K562 (cell line): ENCODE measurements around the gene RIT2. TPM values are rescaled to one million over a fixed set of nuclear protein-coding genes. Genes with fewer than 3 reads are reported as not detected.

Source experiments
- ATAC-seq: fragments of 200-7000 bp; cut with Tn5 transposase; 3 replicates; pipeline ENCODE4 v1.9.1; 2020; ENCODE audit warnings: moderate library complexity
- BruUV-seq: library from RNA; stranded (reverse); fragments of 400-500 nt; replicated peaks from 2 replicates; lab custom pipeline; 2021; lab: Mats Ljungman, UMichigan
- CTCF ChIA-PET: fragments of 300-600 bp; formaldehyde crosslinking; extraction: SDS; loops from one replicate; lab custom pipeline; 2021; ENCODE audit warnings: low intra/inter-chr PET ratio; lab: Yijun Ruan, JAX
- POLR2A ChIA-PET: fragments of 300-600, 350-650 bp; sonication (Branson Sonifier 250); formaldehyde crosslinking; extraction: SDS; loops from one replicate; lab custom pipeline; 2021; ENCODE audit warnings: antibody characterized with exemption, inconsistent platforms; lab: Yijun Ruan, JAX
- DNase-seq, 4 experiments: peaks; one replicate each; pipeline versions ENCODE4 v3.0.0 to v3.0.0-alpha.2; 2011 to 2018; ENCODE audit warnings: low spot score in 3 of 4, mixed read lengths in 3 of 4; ENCODE audit errors: extremely low read depth in 1 of 4
- FAIRE-seq: peaks from 2 replicates; lab custom pipeline; 2011; peaks lifted over from hg19 to GRCh38; lab: Jason Lieb, UNC
- H2AFZ ChIP-seq: 2 replicates; pipeline ENCODE4 v1.6.0; 2011; ENCODE audit warnings: low read depth, low read length, control low read depth, inconsistent platforms
- H3K27ac ChIP-seq: fragments of 200-600 bp; 3 replicates; pipeline ENCODE4 v1.8.0; 2011; ENCODE audit warnings: low read depth, mild to moderate bottlenecking, control low read depth, inconsistent platforms, low read length, moderate library complexity, mixed read lengths; ENCODE audit errors: extremely low read depth
- H3K27me3 ChIP-seq, 2 experiments: fragments of 300-600 bp in 1 of 2; 2 replicates in 1 of 2; 3 replicates in 1 of 2; pipeline versions ENCODE4 v1.6.0 to v1.8.0; 2011; ENCODE audit warnings: inconsistent platforms in 2 of 2, low read length in 2 of 2, mild to moderate bottlenecking in 1 of 2, mixed read lengths in 1 of 2, moderate library complexity in 1 of 2; ENCODE audit not compliant: control insufficient read depth in 2 of 2, insufficient read depth in 2 of 2
- H3K36me3 ChIP-seq: fragments of 300-600 bp; 3 replicates; pipeline ENCODE4 v1.8.0; 2011; ENCODE audit warnings: mild to moderate bottlenecking, low read length, inconsistent platforms; ENCODE audit not compliant: control insufficient read depth, insufficient read depth
- H3K4me1 ChIP-seq, 2 experiments: fragments of 200-600 bp in 1 of 2; replicated peaks in 1 of 2; 2 replicates in 1 of 2; 3 replicates in 1 of 2; pipeline versions ENCODE4 v1.5.1 to v1.8.0; 2011; ENCODE audit warnings: inconsistent platforms in 2 of 2, low read length in 2 of 2, mild to moderate bottlenecking in 1 of 2, mixed read lengths in 1 of 2, moderate library complexity in 1 of 2; ENCODE audit not compliant: control insufficient read depth in 2 of 2, insufficient read depth in 2 of 2
- H3K4me2 ChIP-seq: 2 replicates; pipeline ENCODE4 v1.6.1; 2011; ENCODE audit warnings: low read length, control low read depth, inconsistent platforms, mixed read lengths; ENCODE audit not compliant: insufficient read depth
- H3K4me3 ChIP-seq: fragments of 200-600 bp; sonication (generic), shearing (Covaris generic); 2 replicates; pipeline ENCODE4 v1.5.1; 2016; ENCODE audit warnings: control low read depth, inconsistent platforms
- H3K79me2 ChIP-seq: fragments of 200-600 bp; 3 replicates; pipeline ENCODE4 v1.8.0; 2011; ENCODE audit warnings: low read length, inconsistent platforms; ENCODE audit not compliant: control insufficient read depth, insufficient read depth
- H3K9ac ChIP-seq, 2 experiments: 2 replicates each; pipeline versions ENCODE4 v1.6.0 to v1.6.1; 2011; ENCODE audit warnings: low read depth in 2 of 2, low read length in 2 of 2, control low read depth in 1 of 2, inconsistent platforms in 1 of 2, mild to moderate bottlenecking in 1 of 2, mixed read lengths in 1 of 2; ENCODE audit not compliant: insufficient read depth in 1 of 2
- H3K9me1 ChIP-seq: one replicate; pipeline ENCODE4 v1.6.0; 2011; ENCODE audit warnings: inconsistent platforms, mild to moderate bottlenecking, low read length, moderate library complexity; ENCODE audit not compliant: control insufficient read depth, insufficient read depth
- H3K9me3 ChIP-seq: replicated peaks from 2 replicates; pipeline ENCODE4 v1.5.1; 2011; ENCODE audit warnings: low read depth, low read length, inconsistent platforms; ENCODE audit not compliant: control insufficient read depth, insufficient read depth
- H4K20me1 ChIP-seq: replicated peaks from 2 replicates; pipeline ENCODE4 v1.6.1; 2011; ENCODE audit warnings: low read length, inconsistent platforms, mixed read lengths; ENCODE audit not compliant: control insufficient read depth, insufficient read depth
- CREB3L1 ChIP-seq: fragments of 450-650 bp; IDR thresholded peaks from 2 replicates; pipeline ENCODE4 v1.6.1; 2014; ENCODE audit warnings: low read depth, mild to moderate bottlenecking, moderate library complexity, borderline replicate concordance
- NFIX ChIP-seq: fragments of 250-450 bp; sonication (Bioruptor Pico); IDR thresholded peaks from 2 replicates; pipeline ENCODE4 v1.4.0; 2020; ENCODE audit warnings: low read depth, mild to moderate bottlenecking, moderate library complexity
- PHB ChIP-seq: fragments of 250-450 bp; sonication (Bioruptor Pico); IDR thresholded peaks from 2 replicates; pipeline ENCODE4 v1.5.0; 2021
- POLR2A ChIP-seq: fragments of 450-650 bp; conservative IDR thresholded peaks from 2 replicates; pipeline ENCODE4 v1.6.1; 2016
- RB1 ChIP-seq: fragments of 450-650 bp; IDR thresholded peaks from 2 replicates; pipeline ENCODE4 v1.6.1; 2017; ENCODE audit warnings: low read depth, mild to moderate bottlenecking
- RBBP5 ChIP-seq: fragments of 200-600 bp; sonication (generic); IDR thresholded peaks from 2 replicates; pipeline ENCODE4 v1.6.1; 2012; ENCODE audit warnings: borderline replicate concordance, mild to moderate bottlenecking, low read length, control low read depth, inconsistent platforms; ENCODE audit not compliant: insufficient read depth, poor library complexity, severe bottlenecking
- YY1 ChIP-seq, 3 experiments: IDR thresholded peaks; 2 replicates each; pipeline ENCODE4 v1.6.1; 2011; ENCODE audit warnings: low read length in 2 of 3, mild to moderate bottlenecking in 2 of 3, moderate library complexity in 2 of 3, borderline replicate concordance in 1 of 3, control low read depth in 1 of 3, low read depth in 1 of 3; ENCODE audit not compliant: insufficient read depth in 3 of 3, insufficient replicate concordance in 2 of 3, control insufficient read depth in 1 of 3, insufficient read length in 1 of 3; ENCODE audit errors: extremely low read depth in 1 of 3
- in situ Hi-C: fragments of 300-500 bp; cut with MboI; formaldehyde crosslinking; loops from 4 replicates; pipeline ENCODE4 v1.15.0; 2018; ENCODE audit warnings: inconsistent platforms, mixed read lengths
- intact Hi-C: fragments of 100-400 bp; cut with micrococcal nuclease; formaldehyde crosslinking; loops from 2 replicates; pipeline ENCODE4 v1.14.2; 2022
- polyA plus RNA-seq, 8 experiments: library from polyadenylated mRNA; depleted of rRNA in 4 of 8; stranded (reverse) in 5 of 8; unstranded in 3 of 8; fragments of >200 nt; fragmentation: Nextera tagmentation in 2 of 8; fragmentation: Illumina TruSeq in 1 of 8; extraction: Ambion mirVana in 2 of 8; extraction: Trizol in 1 of 8; gene quantifications; 2 replicates each; pipeline versions ENCODE4 v1.2.1 to v1.2.3, GENCODE V29; 2011 to 2014; ENCODE audit warnings: inconsistent platforms in 1 of 8, missing spikeins in 1 of 8
- total RNA-seq, 7 experiments: library from RNA; depleted of rRNA in 6 of 7; stranded (reverse); fragments of >200 nt in 6 of 7; fragmentation: Illumina TruSeq in 2 of 7; extraction: Trizol in 2 of 7; gene quantifications; 2 replicates each; pipeline versions ENCODE4 v1.2.1 to v1.2.3, GENCODE V29; 2011 to 2021; ENCODE audit warnings: low replicate concordance in 1 of 7
- TF ChIP-seq, protein P1 (sequence below): IDR thresholded peaks from 2 replicates; pipeline ENCODE4 v1.6.1; 2011; ENCODE audit warnings: borderline replicate concordance, low read depth, mild to moderate bottlenecking, moderate library complexity, low read length; ENCODE audit not compliant: insufficient read depth, poor library complexity, severe bottlenecking
- TF ChIP-seq, protein P2 (sequence below): sonication (generic); formaldehyde crosslinking; IDR thresholded peaks from 2 replicates; pipeline ENCODE4 v1.8.1; 2022; ENCODE audit warnings: missing genetic modification reagents
- TF ChIP-seq, protein P3 (sequence below): sonication (generic); formaldehyde crosslinking; IDR thresholded peaks from 2 replicates; pipeline ENCODE4 v1.8.1; 2023; ENCODE audit warnings: missing genetic modification reagents, mild to moderate bottlenecking, borderline replicate concordance

Gene RIT2
- total and polyA plus RNA-seq, 9 of the 15 experiments (the other 6 are each of a cell fraction or from before 2014, with no cell fraction given), result not detected

DNA sequence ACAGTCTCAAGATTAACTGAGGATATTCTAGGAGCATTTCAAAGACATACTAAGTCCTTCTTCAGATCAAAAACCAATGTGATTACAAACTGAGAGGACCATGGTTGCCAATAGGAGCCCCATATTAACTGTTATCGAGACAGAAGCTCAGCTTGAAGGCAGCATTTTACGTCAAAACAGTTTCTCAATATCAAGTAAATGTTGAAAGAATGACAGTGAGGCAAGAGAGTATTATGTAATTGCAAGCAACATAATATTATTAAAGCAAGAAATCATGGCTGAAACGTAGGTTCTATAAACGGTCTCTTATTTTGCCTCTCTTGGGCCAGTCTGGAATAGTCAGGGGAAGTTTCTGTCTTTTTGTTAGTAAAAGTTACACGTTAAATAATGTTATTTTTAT is 22.9 kb downstream of the RIT2 start (continued):
- TF ChIP-seq YY1 (IDR thresholded peaks at IDR 0.05; ENCODE audit: borderline replicate concordance in 1 of 3, control insufficient read depth in 1 of 3, extremely low read depth in 1 of 3, insufficient read depth in 3 of 3, insufficient read length in 1 of 3, insufficient replicate concordance in 2 of 3, low read depth in 1 of 3, low read length in 2 of 3), result no peak

GRCh38 chr18:43081396-43081795 is 34.1 kb downstream of the RIT2 start:
- H4K20me1 ChIP-seq, result no peaks in the 10 kb centered on the region
- no peaks in the 10 kb centered on the region for H3K9me3 ChIP-seq
- ChIA-PET CTCF (no interaction called here), POLR2A (no interaction called here)
- DNase-seq (no peak), FAIRE-seq (no peak), ATAC-seq (no peak)
- intact Hi-C loops, result no loop called here
- no peaks in the 10 kb centered on the region for H3K36me3 ChIP-seq
- in situ Hi-C loops, result no loop called here
- H3K4me1 ChIP-seq, result no peaks in the 10 kb centered on the region
- H3K4me2 ChIP-seq, result no peak overlapping the region
- H3K9ac ChIP-seq, result no peak overlapping the region
- no peak overlapping the region for H3K27ac ChIP-seq
- no peak overlapping the region for H3K4me3 ChIP-seq
- H3K27me3 ChIP-seq, result no peaks in the 10 kb centered on the region
- BruUV-seq, result no TSS peak
- H3K79me2 ChIP-seq, result no peaks in the 10 kb centered on the region
- H3K9me1 ChIP-seq, result no peaks in the 10 kb centered on the region
- H2AFZ ChIP-seq, result no peak overlapping the region
- TF ChIP-seq, protein P1, sequence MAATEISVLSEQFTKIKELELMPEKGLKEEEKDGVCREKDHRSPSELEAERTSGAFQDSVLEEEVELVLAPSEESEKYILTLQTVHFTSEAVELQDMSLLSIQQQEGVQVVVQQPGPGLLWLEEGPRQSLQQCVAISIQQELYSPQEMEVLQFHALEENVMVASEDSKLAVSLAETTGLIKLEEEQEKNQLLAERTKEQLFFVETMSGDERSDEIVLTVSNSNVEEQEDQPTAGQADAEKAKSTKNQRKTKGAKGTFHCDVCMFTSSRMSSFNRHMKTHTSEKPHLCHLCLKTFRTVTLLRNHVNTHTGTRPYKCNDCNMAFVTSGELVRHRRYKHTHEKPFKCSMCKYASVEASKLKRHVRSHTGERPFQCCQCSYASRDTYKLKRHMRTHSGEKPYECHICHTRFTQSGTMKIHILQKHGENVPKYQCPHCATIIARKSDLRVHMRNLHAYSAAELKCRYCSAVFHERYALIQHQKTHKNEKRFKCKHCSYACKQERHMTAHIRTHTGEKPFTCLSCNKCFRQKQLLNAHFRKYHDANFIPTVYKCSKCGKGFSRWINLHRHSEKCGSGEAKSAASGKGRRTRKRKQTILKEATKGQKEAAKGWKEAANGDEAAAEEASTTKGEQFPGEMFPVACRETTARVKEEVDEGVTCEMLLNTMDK, result no peak
- TF ChIP-seq PHB, result no peak
- no peak for TF ChIP-seq RB1
- TF ChIP-seq, protein P2, sequence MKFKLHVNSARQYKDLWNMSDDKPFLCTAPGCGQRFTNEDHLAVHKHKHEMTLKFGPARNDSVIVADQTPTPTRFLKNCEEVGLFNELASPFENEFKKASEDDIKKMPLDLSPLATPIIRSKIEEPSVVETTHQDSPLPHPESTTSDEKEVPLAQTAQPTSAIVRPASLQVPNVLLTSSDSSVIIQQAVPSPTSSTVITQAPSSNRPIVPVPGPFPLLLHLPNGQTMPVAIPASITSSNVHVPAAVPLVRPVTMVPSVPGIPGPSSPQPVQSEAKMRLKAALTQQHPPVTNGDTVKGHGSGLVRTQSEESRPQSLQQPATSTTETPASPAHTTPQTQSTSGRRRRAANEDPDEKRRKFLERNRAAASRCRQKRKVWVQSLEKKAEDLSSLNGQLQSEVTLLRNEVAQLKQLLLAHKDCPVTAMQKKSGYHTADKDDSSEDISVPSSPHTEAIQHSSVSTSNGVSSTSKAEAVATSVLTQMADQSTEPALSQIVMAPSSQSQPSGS (CRISPR knock-in tag), result no peak
- no peak for TF ChIP-seq RBBP5
- TF ChIP-seq, protein P3, sequence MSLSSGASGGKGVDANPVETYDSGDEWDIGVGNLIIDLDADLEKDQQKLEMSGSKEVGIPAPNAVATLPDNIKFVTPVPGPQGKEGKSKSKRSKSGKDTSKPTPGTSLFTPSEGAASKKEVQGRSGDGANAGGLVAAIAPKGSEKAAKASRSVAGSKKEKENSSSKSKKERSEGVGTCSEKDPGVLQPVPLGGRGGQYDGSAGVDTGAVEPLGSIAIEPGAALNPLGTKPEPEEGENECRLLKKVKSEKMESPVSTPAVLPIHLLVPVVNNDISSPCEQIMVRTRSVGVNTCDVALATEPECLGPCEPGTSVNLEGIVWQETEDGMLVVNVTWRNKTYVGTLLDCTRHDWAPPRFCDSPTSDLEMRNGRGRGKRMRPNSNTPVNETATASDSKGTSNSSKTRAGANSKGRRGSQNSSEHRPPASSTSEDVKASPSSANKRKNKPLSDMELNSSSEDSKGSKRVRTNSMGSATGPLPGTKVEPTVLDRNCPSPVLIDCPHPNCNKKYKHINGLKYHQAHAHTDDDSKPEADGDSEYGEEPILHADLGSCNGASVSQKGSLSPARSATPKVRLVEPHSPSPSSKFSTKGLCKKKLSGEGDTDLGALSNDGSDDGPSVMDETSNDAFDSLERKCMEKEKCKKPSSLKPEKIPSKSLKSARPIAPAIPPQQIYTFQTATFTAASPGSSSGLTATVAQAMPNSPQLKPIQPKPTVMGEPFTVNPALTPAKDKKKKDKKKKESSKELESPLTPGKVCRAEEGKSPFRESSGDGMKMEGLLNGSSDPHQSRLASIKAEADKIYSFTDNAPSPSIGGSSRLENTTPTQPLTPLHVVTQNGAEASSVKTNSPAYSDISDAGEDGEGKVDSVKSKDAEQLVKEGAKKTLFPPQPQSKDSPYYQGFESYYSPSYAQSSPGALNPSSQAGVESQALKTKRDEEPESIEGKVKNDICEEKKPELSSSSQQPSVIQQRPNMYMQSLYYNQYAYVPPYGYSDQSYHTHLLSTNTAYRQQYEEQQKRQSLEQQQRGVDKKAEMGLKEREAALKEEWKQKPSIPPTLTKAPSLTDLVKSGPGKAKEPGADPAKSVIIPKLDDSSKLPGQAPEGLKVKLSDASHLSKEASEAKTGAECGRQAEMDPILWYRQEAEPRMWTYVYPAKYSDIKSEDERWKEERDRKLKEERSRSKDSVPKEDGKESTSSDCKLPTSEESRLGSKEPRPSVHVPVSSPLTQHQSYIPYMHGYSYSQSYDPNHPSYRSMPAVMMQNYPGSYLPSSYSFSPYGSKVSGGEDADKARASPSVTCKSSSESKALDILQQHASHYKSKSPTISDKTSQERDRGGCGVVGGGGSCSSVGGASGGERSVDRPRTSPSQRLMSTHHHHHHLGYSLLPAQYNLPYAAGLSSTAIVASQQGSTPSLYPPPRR (CRISPR knock-in tag), result no peak
- no peak for TF ChIP-seq POLR2A
- TF ChIP-seq CREB3L1, result no peak
- no peak for TF ChIP-seq NFIX (CRISPR knock-in tag)
